ENCODE measurements around the gene ZNF618. TPM values are rescaled to one million over a fixed set of nuclear protein-coding genes. Genes with fewer than 3 reads are reported as not detected.

Gene ZNF618
- total RNA-seq, 2 donors from 2014 or later = 16.6 to 24.9 TPM

GRCh38 chr9:114086009-114086408 lies 209.9 kb downstream of the ZNF618 start:
- Histone ChIP-seq H3K9me3 (no peaks in the 10 kb centered on the region), H3K27me3 (replicated peaks; ENCODE audit: insufficient read depth) (no peaks in the 10 kb centered on the region), H3K36me3 (no peaks in the 10 kb centered on the region), H3K27ac (no peak overlapping the region), H3K4me3 (no peak overlapping the region), H3K4me1 (ENCODE audit: control insufficient read depth in 1 of 2, low read depth in 2 of 2) (peaks cover 0 to 5% of the 10 kb centered on the region in 2 donors)
- DNase-seq (ENCODE audit: low spot score) (no peak), ATAC-seq (ENCODE audit: insufficient number of reproducible peaks, low FRiP score, low read depth) (no peak)
- TF ChIP-seq CTCF (IDR thresholded peaks at IDR 0.05) = no peak

DNA sequence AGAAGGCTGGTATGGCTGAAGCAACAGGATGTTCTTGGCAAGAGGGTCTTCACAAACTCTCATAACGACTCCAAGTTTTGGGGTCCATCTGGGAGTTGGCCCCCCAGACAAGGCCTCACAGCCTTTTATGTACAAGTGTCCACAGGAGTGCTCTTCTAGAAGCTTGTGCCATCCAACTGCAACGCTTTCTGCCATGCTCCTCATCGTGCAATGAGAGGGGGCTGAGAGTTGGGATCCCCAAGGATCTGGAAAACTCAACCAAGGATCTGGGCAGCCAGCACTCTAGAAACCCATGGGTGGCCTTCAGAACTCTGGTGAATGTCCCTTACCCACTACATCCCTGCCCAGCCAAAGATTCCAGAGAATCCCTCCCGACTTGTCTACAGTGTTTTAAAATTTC lies 210.5 kb downstream of the ZNF618 start:
- ATAC-seq (ENCODE audit: insufficient number of reproducible peaks, low FRiP score, low read depth) (no peak), DNase-seq (ENCODE audit: low spot score) (no peak)
- Histone ChIP-seq H3K27ac (no peak overlapping the region), H3K4me1 (ENCODE audit: control insufficient read depth in 1 of 2, low read depth in 2 of 2) (peaks cover 0 to 5% of the 10 kb centered on the region in 2 donors), H3K4me3 (no peak overlapping the region), H3K27me3 (replicated peaks; ENCODE audit: insufficient read depth) (no peaks in the 10 kb centered on the region), H3K36me3 (no peaks in the 10 kb centered on the region), H3K9me3 (no peaks in the 10 kb centered on the region)
- TF ChIP-seq CTCF (IDR thresholded peaks at IDR 0.05) = no peak

DNA sequence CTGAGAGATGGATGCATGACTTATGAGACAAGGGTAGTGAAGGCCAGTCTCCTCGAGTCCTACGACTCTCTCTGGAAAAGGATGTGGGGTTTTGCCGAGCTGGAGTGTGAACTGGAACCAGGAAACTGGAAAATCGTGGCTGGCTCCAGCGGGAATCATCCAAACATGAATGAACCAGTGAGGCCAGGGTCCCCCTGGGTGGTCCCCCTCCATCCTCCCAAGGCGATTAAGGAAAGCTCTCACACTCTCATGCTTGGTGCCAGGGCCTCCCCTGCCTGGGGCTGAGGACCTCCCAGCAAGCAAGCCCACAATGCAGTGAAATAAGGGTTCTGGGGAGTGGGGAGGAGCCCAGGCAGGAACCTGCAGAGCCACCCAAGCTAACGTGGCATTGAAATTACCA lies 211.6 kb downstream of the ZNF618 start:
- no peak for TF ChIP-seq CTCF (IDR thresholded peaks at IDR 0.05)
- Histone ChIP-seq H3K27me3 (replicated peaks; ENCODE audit: insufficient read depth) (no peaks in the 10 kb centered on the region), H3K9me3 (no peaks in the 10 kb centered on the region), H3K4me1 (ENCODE audit: control insufficient read depth in 1 of 2, low read depth in 2 of 2) (peaks cover 0 to 3% of the 10 kb centered on the region in 2 donors), H3K4me3 (no peak overlapping the region), H3K36me3 (no peaks in the 10 kb centered on the region), H3K27ac (no peak overlapping the region)
- ATAC-seq (ENCODE audit: insufficient number of reproducible peaks, low FRiP score, low read depth) = no peak
- DNase-seq (ENCODE audit: low spot score) = no peak

- no peak for TF ChIP-seq CTCF (IDR thresholded peaks at IDR 0.05)
- ATAC-seq (ENCODE audit: insufficient number of reproducible peaks, low FRiP score, low read depth) (no peak), DNase-seq (ENCODE audit: low spot score) (no peak)
- H3K27me3 ChIP-seq (replicated peaks; ENCODE audit: insufficient read depth) = no peaks in the 10 kb centered on the region
- H3K9me3 ChIP-seq = no peaks in the 10 kb centered on the region
- H3K4me3 ChIP-seq = no peak overlapping the region
- H3K36me3 ChIP-seq = no peaks in the 10 kb centered on the region
- no peak overlapping the region for H3K27ac ChIP-seq
- H3K4me1 ChIP-seq (ENCODE audit: control insufficient read depth in 1 of 2, low read depth in 2 of 2) = no peaks in the 10 kb centered on the region
Observed at GRCh38 chr9:114088571-114089170, 212.6 kb downstream of the ZNF618 start.

- DNase-seq (ENCODE audit: low spot score) = no peak
- no peak for ATAC-seq (ENCODE audit: insufficient number of reproducible peaks, low FRiP score, low read depth)
- no peaks in the 10 kb centered on the region for H3K9me3 ChIP-seq
- no peaks in the 10 kb centered on the region for H3K27me3 ChIP-seq (replicated peaks; ENCODE audit: insufficient read depth)
- H3K4me3 ChIP-seq = no peak overlapping the region
- TF ChIP-seq CTCF (IDR thresholded peaks at IDR 0.05) = no peak
- H3K4me1 ChIP-seq (ENCODE audit: control insufficient read depth in 1 of 2, low read depth in 2 of 2) = no peaks in the 10 kb centered on the region
- no peak overlapping the region for H3K27ac ChIP-seq
- no peaks in the 10 kb centered on the region for H3K36me3 ChIP-seq
Observed at GRCh38 chr9:114089206-114089840, 213.2 kb downstream of the ZNF618 start.

Data from thoracic aorta (tissue), 2 donors.